GM12872 (cell line): Measurements from ENCODE around the gene NAMPT.

Experiments used
- TF ChIP-seq, protein P1 (sequence below): IDR thresholded peaks from 3 replicates; pipeline ENCODE4 v1.5.1; 2011; ENCODE audit warnings: low read depth, mild to moderate bottlenecking, low read length, moderate library complexity; ENCODE audit not compliant: insufficient read depth

Gene NAMPT

DNA sequence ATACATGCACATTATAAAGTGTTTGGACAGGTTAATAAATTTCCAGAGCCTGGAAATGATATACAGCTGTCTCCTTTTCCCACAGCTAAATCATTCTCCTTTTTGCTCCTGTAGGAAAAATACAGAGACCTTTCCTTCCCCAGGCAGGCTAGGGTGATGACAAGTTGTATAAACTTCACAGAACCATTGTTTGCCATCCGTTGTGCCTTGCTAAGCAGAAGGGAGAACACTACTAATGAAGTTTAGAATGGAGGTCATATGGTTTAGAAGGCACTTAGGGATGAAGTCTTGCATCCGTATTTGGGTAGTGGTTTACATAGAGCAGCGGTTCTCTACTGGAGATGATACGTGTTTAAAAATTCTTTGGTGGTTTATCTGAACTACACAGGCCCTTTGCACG lies 46.0 kb downstream of the NAMPT start:
- TF ChIP-seq, protein P1, sequence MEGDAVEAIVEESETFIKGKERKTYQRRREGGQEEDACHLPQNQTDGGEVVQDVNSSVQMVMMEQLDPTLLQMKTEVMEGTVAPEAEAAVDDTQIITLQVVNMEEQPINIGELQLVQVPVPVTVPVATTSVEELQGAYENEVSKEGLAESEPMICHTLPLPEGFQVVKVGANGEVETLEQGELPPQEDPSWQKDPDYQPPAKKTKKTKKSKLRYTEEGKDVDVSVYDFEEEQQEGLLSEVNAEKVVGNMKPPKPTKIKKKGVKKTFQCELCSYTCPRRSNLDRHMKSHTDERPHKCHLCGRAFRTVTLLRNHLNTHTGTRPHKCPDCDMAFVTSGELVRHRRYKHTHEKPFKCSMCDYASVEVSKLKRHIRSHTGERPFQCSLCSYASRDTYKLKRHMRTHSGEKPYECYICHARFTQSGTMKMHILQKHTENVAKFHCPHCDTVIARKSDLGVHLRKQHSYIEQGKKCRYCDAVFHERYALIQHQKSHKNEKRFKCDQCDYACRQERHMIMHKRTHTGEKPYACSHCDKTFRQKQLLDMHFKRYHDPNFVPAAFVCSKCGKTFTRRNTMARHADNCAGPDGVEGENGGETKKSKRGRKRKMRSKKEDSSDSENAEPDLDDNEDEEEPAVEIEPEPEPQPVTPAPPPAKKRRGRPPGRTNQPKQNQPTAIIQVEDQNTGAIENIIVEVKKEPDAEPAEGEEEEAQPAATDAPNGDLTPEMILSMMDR: no peak

DNA sequence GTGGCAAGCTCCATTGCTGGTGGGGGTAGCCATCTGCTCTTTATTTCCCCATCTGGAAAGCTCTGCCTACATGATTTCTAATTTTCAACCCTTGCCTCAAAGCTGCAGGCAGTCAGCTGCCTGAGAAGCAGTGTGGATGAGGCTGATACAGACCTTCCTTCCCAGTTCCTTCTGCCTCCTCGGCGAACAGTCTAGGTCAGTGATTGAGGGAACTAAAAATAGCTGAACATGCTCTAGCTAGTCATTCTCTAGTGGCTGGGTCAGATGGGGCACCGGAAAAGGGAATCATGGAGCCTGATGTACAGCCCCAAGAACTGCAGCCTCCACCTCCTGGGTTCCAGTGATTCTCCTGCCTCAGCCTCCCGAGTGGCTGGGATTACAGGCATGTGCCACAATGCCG lies 48.7 kb downstream of the NAMPT start:
- TF ChIP-seq, protein P1: no peak

DNA sequence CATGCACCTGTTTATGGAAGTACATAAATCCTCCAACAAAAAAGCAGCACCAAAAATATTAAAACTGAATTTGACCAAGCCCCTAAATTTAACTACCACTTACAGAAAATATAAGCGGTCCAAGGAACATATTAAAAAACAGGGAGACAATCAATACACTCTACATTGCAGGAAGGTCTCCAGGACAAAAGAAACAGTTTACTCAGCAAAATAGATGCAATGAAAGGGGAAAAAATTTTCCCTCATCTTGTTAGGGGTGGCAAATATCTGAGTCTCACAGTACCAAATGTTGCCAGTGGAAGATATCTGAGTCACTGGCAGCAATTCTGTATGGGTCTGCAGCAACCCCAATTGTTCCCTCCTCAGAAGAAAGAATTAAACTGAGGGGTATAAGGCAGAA lies 50.4 kb downstream of the NAMPT start:
- TF ChIP-seq, protein P1: no peak

DNA sequence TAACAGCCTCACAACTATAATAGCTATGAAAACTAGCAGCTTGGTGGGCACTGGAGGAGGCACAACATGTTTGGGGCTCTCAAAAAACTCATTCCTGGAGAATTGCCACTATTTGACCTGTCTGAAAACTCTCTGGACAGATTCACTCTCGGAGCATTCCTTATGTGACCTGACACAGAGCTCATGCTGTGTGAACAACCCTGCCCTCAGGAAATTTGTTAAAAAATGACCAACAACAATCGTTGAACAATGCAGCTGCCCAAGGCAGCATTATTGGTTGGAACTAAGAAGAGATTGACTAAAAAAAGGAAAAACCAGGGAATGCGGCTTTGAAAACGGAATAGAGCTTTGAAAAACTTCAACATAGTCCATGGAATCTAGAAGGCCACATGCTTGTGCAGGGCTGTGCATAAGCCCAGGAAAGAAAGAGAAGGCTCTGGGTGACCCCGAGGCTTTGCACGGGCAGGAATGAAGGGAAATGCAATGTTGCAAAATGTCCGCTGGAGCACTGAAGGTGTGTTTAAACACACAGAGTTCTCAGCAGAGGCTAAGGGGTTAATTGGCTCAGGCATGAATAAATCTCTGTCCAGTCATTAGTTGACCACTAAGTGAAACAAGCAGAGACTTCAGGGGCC lies 52.8 kb downstream of the NAMPT start:
- TF ChIP-seq, protein P1: no peak

DNA sequence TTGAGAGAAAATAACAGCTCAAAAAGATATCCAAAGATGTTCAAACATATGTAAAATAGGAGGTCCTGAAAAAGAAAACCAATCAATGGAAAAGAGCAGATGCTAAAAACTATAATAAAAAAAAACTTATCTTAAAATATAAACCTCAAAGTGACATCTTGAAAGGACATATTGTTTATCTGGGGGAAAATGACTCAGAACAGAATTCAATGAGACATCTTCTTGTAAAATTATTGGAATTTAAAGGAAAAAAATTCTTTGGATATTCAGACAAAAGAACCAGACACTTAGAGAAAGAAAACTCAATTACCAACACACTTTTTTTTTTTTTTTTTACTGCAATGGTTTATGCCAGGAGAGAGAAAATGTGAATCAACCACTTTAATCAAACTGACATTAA lies 58.9 kb downstream of the NAMPT start:
- TF ChIP-seq, protein P1: no peak

DNA sequence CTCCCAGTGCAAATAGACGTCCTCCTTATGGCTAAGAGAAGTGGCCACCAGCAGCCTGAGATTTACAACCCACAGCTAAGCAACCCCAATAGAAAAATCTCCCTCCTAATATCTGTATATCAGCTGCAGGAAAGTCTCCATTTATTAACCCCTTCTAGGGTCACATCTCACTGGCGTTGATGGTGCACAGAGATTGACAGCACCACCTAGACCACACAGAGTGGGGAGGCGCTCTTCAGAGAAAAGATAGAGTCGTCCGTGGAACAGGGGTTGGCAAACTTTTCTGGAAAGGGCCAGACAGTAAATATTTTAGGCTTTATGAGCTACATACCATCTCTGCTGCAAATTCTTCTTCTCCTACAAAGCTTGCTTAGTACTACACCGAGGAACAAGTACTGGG lies 60.0 kb downstream of the NAMPT start:
- TF ChIP-seq, protein P1: no peak

DNA sequence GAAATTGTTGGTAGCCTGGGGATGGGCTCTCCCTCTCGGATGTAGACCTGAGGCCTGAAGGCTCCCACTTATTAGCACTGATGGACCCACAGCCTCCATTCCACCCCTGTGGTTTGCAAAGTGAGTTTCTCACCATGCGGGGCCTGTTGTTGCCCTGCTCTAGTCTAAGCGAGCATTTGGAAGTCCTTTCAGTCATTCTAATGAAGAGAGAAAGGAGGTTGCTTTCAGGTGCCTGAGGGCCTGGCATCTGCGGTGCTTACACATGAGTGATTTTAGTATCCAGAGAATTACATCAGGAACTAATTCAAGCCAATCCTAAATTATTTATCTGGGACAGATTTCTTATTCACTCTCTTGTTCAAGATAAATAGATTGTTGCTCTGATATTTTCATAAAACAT lies 61.6 kb downstream of the NAMPT start:
- TF ChIP-seq, protein P1: no peak
